Endothelial cell of umbilical vein (primary cell): ENCODE results near the gene TRIM62. TPM values are rescaled to one million over a fixed set of nuclear protein-coding genes. Genes with fewer than 3 reads are reported as not detected.

Experiments used
- BruUV-seq: library from RNA; stranded (reverse); fragments of 400-500 nt; replicated peaks from 2 replicates; lab custom pipeline; 2021; lab: Mats Ljungman, UMichigan
- CTCF ChIA-PET: fragments of 300-600, 350-600 bp; sonication (Branson Sonifier 250); formaldehyde crosslinking; loops from one replicate; lab custom pipeline; 2021; ENCODE audit warnings: antibody characterized with exemption, inconsistent platforms; lab: Charles Lee
- POLR2A ChIA-PET: fragments of 300-600, 350-600 bp; sonication (Branson Sonifier 250); formaldehyde crosslinking; loops from one replicate; lab custom pipeline; 2021; ENCODE audit warnings: antibody characterized with exemption, inconsistent platforms; lab: Charles Lee
- DNase-seq: peaks from one replicate; pipeline ENCODE4 v3.0.0-alpha.2; 2011; ENCODE audit warnings: low read depth, low spot score
- FAIRE-seq: peaks from 2 replicates; lab custom pipeline; 2011; peaks lifted over from hg19 to GRCh38; lab: Jason Lieb, UNC
- H2AFZ ChIP-seq: 2 replicates; pipeline ENCODE4 v1.6.0; 2012; ENCODE audit warnings: low read depth, low read length, control low read depth, inconsistent platforms
- H3K27ac ChIP-seq: 2 replicates; pipeline ENCODE4 v1.5.1; 2011; ENCODE audit warnings: low read depth, mild to moderate bottlenecking, control low read depth, low read length, moderate library complexity; ENCODE audit not compliant: insufficient read depth
- H3K27me3 ChIP-seq, 2 experiments: 2 replicates each; pipeline versions ENCODE4 v1.6.0 to v1.6.1; 2011; ENCODE audit warnings: low read length in 2 of 2, mixed read lengths in 1 of 2; ENCODE audit not compliant: control insufficient read depth in 2 of 2, insufficient read depth in 2 of 2
- H3K36me3 ChIP-seq, 2 experiments: 2 replicates in 1 of 2; 3 replicates in 1 of 2; pipeline ENCODE4 v1.5.1; 2011; ENCODE audit warnings: low read length in 2 of 2, mild to moderate bottlenecking in 1 of 2, moderate library complexity in 1 of 2; ENCODE audit not compliant: control insufficient read depth in 2 of 2, insufficient read depth in 2 of 2; ENCODE audit errors: extremely low read depth in 1 of 2
- H3K4me1 ChIP-seq: 3 replicates; pipeline ENCODE4 v1.5.1; 2011; ENCODE audit warnings: mild to moderate bottlenecking, low read length; ENCODE audit not compliant: control insufficient read depth, insufficient read depth; ENCODE audit errors: extremely low read depth
- H3K4me2 ChIP-seq: 2 replicates; pipeline ENCODE4 v1.6.1; 2011; ENCODE audit warnings: low read length, control low read depth, mixed read lengths; ENCODE audit not compliant: insufficient read depth
- H3K4me3 ChIP-seq, 3 experiments: fragments of 200-600 bp in 1 of 3; sonication (generic), shearing (Covaris generic) in 1 of 3; replicated peaks in 1 of 3; 2 replicates each; pipeline ENCODE4 v1.5.1; 2011 to 2016; ENCODE audit warnings: control low read depth in 3 of 3, low read length in 3 of 3, mild to moderate bottlenecking in 2 of 3, inconsistent platforms in 1 of 3, low read depth in 1 of 3, moderate library complexity in 1 of 3; ENCODE audit not compliant: insufficient read depth in 1 of 3
- H3K79me2 ChIP-seq: 2 replicates; pipeline ENCODE4 v1.6.0; 2012; ENCODE audit warnings: low read length, inconsistent platforms; ENCODE audit not compliant: control insufficient read depth, insufficient read depth
- H3K9ac ChIP-seq: replicated peaks from 2 replicates; pipeline ENCODE3; 2011; ENCODE audit warnings: low read length, control low read depth; ENCODE audit not compliant: insufficient read depth; ENCODE audit errors: extremely low read depth
- H3K9me1 ChIP-seq: replicated peaks from 3 replicates; pipeline ENCODE4 v1.6.0; 2011; ENCODE audit warnings: mild to moderate bottlenecking, low read length; ENCODE audit not compliant: control insufficient read depth, insufficient read depth; ENCODE audit errors: extremely low read depth
- H3K9me3 ChIP-seq: replicated peaks from 2 replicates; pipeline ENCODE4 v1.5.1; 2012; ENCODE audit warnings: low read length, inconsistent platforms; ENCODE audit not compliant: control insufficient read depth, insufficient read depth
- H4K20me1 ChIP-seq: replicated peaks from 2 replicates; pipeline ENCODE3; 2011; ENCODE audit warnings: mild to moderate bottlenecking, low read length; ENCODE audit not compliant: control insufficient read depth, insufficient read depth; ENCODE audit errors: extremely low read depth
- CTCF ChIP-seq, 2 donors: IDR thresholded peaks; 1 replicate in 1 of 2; 2 replicates in 1 of 2; pipeline ENCODE4 v1.5.1; 2011; ENCODE audit warnings: low read length in 2 of 2, mild to moderate bottlenecking in 2 of 2, moderate library complexity in 2 of 2, control low read depth in 1 of 2, inconsistent platforms in 1 of 2, low read depth in 1 of 2; ENCODE audit not compliant: insufficient read depth in 1 of 2; ENCODE audit errors: extremely low read depth in 1 of 2
- EZH2 ChIP-seq: IDR thresholded peaks from 2 replicates; pipeline ENCODE4 v1.6.1; 2012; ENCODE audit warnings: borderline replicate concordance, low read depth, mild to moderate bottlenecking, moderate library complexity, low read length, inconsistent platforms; ENCODE audit not compliant: severe bottlenecking
- FOS ChIP-seq: IDR thresholded peaks from 2 replicates; pipeline ENCODE4 v1.6.1; 2011; ENCODE audit warnings: mild to moderate bottlenecking, low read length, moderate library complexity, borderline replicate concordance; ENCODE audit not compliant: insufficient read depth
- GATA2 ChIP-seq: IDR thresholded peaks from 2 replicates; pipeline ENCODE4 v1.7.0; 2011; ENCODE audit warnings: low read depth, mild to moderate bottlenecking, moderate library complexity, mixed read lengths, low read length; ENCODE audit not compliant: insufficient read length, insufficient read depth
- JUN ChIP-seq: IDR thresholded peaks from 2 replicates; pipeline ENCODE4 v1.6.1; 2011; ENCODE audit warnings: borderline replicate concordance, low read depth; ENCODE audit not compliant: insufficient read length, insufficient read depth
- MAX ChIP-seq: IDR thresholded peaks from 2 replicates; pipeline ENCODE4 v1.6.1; 2011; ENCODE audit not compliant: insufficient read depth, insufficient read length
- MYC ChIP-seq: IDR thresholded peaks from one replicate; pipeline ENCODE4 v1.6.1; 2011; ENCODE audit warnings: mild to moderate bottlenecking, low read depth, low read length
- POLR2A ChIP-seq: IDR thresholded peaks from 2 replicates; pipeline ENCODE4 v1.6.1; 2012; ENCODE audit warnings: low read depth, mild to moderate bottlenecking, control low read depth, low read length
- POLR2AphosphoS5 ChIP-seq: IDR thresholded peaks from 2 replicates; pipeline ENCODE4 v1.6.1; 2012; ENCODE audit warnings: low read depth, mild to moderate bottlenecking, control low read depth, low read length, moderate library complexity; ENCODE audit not compliant: insufficient read depth
- dilution Hi-C: fragments of 300-500 bp; cut with MboI; formaldehyde crosslinking; loops from one replicate; pipeline ENCODE4 v1.15.0; 2019; ENCODE audit warnings: low sequenced_read_pairs; ENCODE audit not compliant: extremely low pct_ligation_motif_present
- intact Hi-C: fragments of 100-400 bp; cut with micrococcal nuclease; formaldehyde crosslinking; loops from one replicate; pipeline ENCODE4 v1.10.0; 2022
- polyA plus RNA-seq, 4 experiments: library from polyadenylated mRNA; depleted of rRNA in 3 of 4; stranded (reverse) in 3 of 4; unstranded in 1 of 4; fragments of >200 nt; gene quantifications; 2 replicates each; pipeline versions ENCODE4 v1.2.1 to v1.2.3, GENCODE V29; 2011 to 2012; ENCODE audit warnings: missing spikeins in 1 of 4
- total RNA-seq: library from RNA; stranded (reverse); gene quantifications from 2 replicates; pipeline ENCODE4 v1.2.3, GENCODE V29; 2021

The TRIM62 gene
- total and polyA plus RNA-seq, 2 donors (not counting 3 experiments of a cell fraction or from before 2014, with no cell fraction given), result 8.3 to 9.3 TPM

- no peak overlapping the region for H3K9ac ChIP-seq
Measured at GRCh38 chr1:33211972-33212371, 30.1 kb upstream of the TRIM62 start.

GRCh38 chr1:33206340-33206739 lies 24.5 kb upstream of the TRIM62 start:
- Histone ChIP-seq H3K9ac (no peak overlapping the region), H3K36me3 (no peaks in the 10 kb centered on the region), H3K27ac (no peak overlapping the region), H3K79me2 (no peaks in the 10 kb centered on the region), H3K4me1 (no peaks in the 10 kb centered on the region), H3K27me3 (peaks cover 2 to 12% of the 10 kb centered on the region in 2 experiments), H4K20me1 (no peaks in the 10 kb centered on the region), H3K4me3 (no peak overlapping the region), H3K4me2 (no peak overlapping the region), H3K9me1 (no peaks in the 10 kb centered on the region), H2AFZ (no peak overlapping the region), H3K9me3 (no peaks in the 10 kb centered on the region)
- no peak for TF ChIP-seq JUN
- TF ChIP-seq FOS, result no peak
- TF ChIP-seq POLR2A, result no peak
- TF ChIP-seq POLR2AphosphoS5, result no peak
- no peak for TF ChIP-seq EZH2
- TF ChIP-seq MYC, result no peak
- TF ChIP-seq MAX, result no peak
- TF ChIP-seq GATA2, result no peak
- TF ChIP-seq CTCF (IDR thresholded peaks at IDR 0.05; ENCODE audit: extremely low read depth in 1 of 2, insufficient read depth in 1 of 2, low read depth in 1 of 2, low read length in 2 of 2), result no peak
- FAIRE-seq (no peak), DNase-seq (no peak)
- intact Hi-C loops, result no loop called here
- no TSS peak for BruUV-seq
- dilution Hi-C loops, result no loop called here
- ChIA-PET POLR2A (no interaction called here), CTCF (no interaction called here)

More at GRCh38 chr1:33211972-33212371, 30.1 kb upstream of the TRIM62 start:
- Histone ChIP-seq H3K4me2 (no peak overlapping the region), H3K27ac (no peak overlapping the region), H3K36me3 (no peaks in the 10 kb centered on the region), H4K20me1 (no peaks in the 10 kb centered on the region), H3K4me1 (no peaks in the 10 kb centered on the region), H3K79me2 (no peaks in the 10 kb centered on the region), H2AFZ (no peak overlapping the region), H3K27me3 (peaks cover 3 to 4% of the 10 kb centered on the region in 2 experiments), H3K9me1 (no peaks in the 10 kb centered on the region), H3K4me3 (no peak overlapping the region), H3K9me3 (no peaks in the 10 kb centered on the region)
- BruUV-seq, result no TSS peak
- no peak for DNase-seq
- POLR2A ChIA-PET, result no interaction called here
- dilution Hi-C loops, result no loop called here
- intact Hi-C loops, result no loop called here
- FAIRE-seq, result no peak
- CTCF ChIA-PET, result no interaction called here
- no peak for TF ChIP-seq EZH2
